HG02678 (cell line): ENCODE data around the gene C1orf21.
"Not testable (repeated sequence)": the region's sequence is repeated elsewhere in the genome, so short reads cannot be mapped to it uniquely, and the experiment has no call there.

Experiments used
- ATAC-seq: cut with Tn5 transposase; IDR thresholded peaks from one replicate; pipeline ENCODE4 v1.9.1; 2021; ENCODE audit warnings: mild to moderate bottlenecking, moderate library complexity; ENCODE audit not compliant: unreplicated experiment

C1orf21 gene

GRCh38 chr1:184386312-184387068 is at the start of gene C1orf21:
Gene C1orf21, plus strand, starts transcription at chr1:184387029. Its CDS starts 90,481 bp downstream, at chr1:184477510.
- peak; percentile 83 for ATAC-seq

- ATAC-seq = not testable (repeated sequence)
Observed at GRCh38 chr1:184337865-184338264, 49.0 kb upstream of the C1orf21 start.

GRCh38 chr1:184340984-184341383 is 45.8 kb upstream of the C1orf21 start:
- ATAC-seq = no peak

GRCh38 chr1:184350573-184350972 is 36.3 kb upstream of the C1orf21 start:
- no peak for ATAC-seq

- ATAC-seq = no peak
Observed at GRCh38 chr1:184351416-184351975, 35.3 kb upstream of the C1orf21 start.

GRCh38 chr1:184352776-184353175 is 34.1 kb upstream of the C1orf21 start:
- no peak for ATAC-seq

- ATAC-seq = no peak
Observed at GRCh38 chr1:184354719-184355118, 32.1 kb upstream of the C1orf21 start.

- ATAC-seq = no peak
Observed at GRCh38 chr1:184356891-184357290, 29.9 kb upstream of the C1orf21 start.

- no peak for ATAC-seq
Observed at GRCh38 chr1:184358256-184358655, 28.6 kb upstream of the C1orf21 start.

GRCh38 chr1:184359909-184360308 is 26.9 kb upstream of the C1orf21 start:
- ATAC-seq = no peak

GRCh38 chr1:184362876-184363275 is 24.0 kb upstream of the C1orf21 start:
- no peak for ATAC-seq

- ATAC-seq = no peak
Observed at GRCh38 chr1:184365699-184366098, 21.1 kb upstream of the C1orf21 start.

- no peak for ATAC-seq
Observed at GRCh38 chr1:184366997-184367396, 19.8 kb upstream of the C1orf21 start.

GRCh38 chr1:184367427-184368038 is 19.3 kb upstream of the C1orf21 start:
- ATAC-seq = no peak

GRCh38 chr1:184368354-184368753 is 18.5 kb upstream of the C1orf21 start:
- no peak for ATAC-seq

- no peak for ATAC-seq
Observed at GRCh38 chr1:184370850-184371249, 16.0 kb upstream of the C1orf21 start.

- no peak for ATAC-seq
Observed at GRCh38 chr1:184373155-184373554, 13.7 kb upstream of the C1orf21 start.

GRCh38 chr1:184376369-184376768 is 10.5 kb upstream of the C1orf21 start:
- ATAC-seq = no peak

GRCh38 chr1:184379111-184379752 is 7.6 kb upstream of the C1orf21 start:
- ATAC-seq = no peak

GRCh38 chr1:184380468-184380867 is 6.4 kb upstream of the C1orf21 start:
- no peak for ATAC-seq

- no peak for ATAC-seq
Observed at GRCh38 chr1:184383772-184384323, 3.0 kb upstream of the C1orf21 start.
